Measurements from ENCODE around the gene EMC10.

Gene EMC10

DNA sequence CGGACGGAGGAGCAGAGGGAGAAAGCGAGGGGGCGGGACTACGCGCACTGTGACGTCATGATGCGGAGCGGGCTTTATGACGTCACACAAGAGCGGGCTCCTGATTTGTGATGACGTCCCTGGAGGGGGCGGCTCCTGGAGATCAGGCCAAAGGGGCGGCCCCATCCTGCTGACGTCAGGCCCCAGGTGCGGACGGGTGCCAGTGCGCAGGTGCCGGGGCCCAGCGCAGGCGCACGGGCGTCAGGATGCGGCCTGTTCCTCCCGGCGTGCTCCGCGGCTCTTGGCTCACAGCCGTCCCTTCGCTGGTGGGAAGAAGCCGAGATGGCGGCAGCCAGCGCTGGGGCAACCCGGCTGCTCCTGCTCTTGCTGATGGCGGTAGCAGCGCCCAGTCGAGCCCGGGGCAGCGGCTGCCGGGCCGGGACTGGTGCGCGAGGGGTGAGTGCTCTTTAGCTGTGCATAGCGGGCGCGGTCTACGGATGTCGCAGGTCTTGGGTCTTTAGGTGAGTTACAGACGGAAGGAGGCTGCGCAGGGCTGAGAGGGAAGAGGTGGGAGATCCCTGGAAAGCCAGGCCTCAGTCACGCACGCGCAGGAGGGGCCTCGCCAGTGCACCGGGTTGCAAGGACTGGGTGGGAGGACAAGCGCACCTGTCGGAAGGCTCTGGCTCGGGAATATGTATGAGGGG, at the start of gene EMC10, which contains the start of gene GARIN5A (continued):
- no peak for TF ChIP-seq ZNF202 (tag by site-specific recombination; IDR thresholded peaks at IDR 0.05; ENCODE audit: borderline replicate concordance)
- no peak for TF ChIP-seq ZNF133 (tag by site-specific recombination; IDR thresholded peaks at IDR 0.05)
- TF ChIP-seq ZBTB21 (tag by site-specific recombination; IDR thresholded peaks at IDR 0.05) = peak; percentile 100
- no peak for TF ChIP-seq ZNF670 (tag by site-specific recombination; IDR thresholded peaks at IDR 0.05; ENCODE audit: low read depth)
- peak; percentile 98 for TF ChIP-seq ZNF501 (tag by site-specific recombination; IDR thresholded peaks at IDR 0.05)
- TF ChIP-seq PRDM2 (tag by site-specific recombination; IDR thresholded peaks at IDR 0.05; ENCODE audit: borderline replicate concordance) = no peak
- TF ChIP-seq ZNF596 (tag by site-specific recombination; IDR thresholded peaks at IDR 0.05) = no peak
- TF ChIP-seq ZNF292 (tag by site-specific recombination; IDR thresholded peaks at IDR 0.05; ENCODE audit: borderline replicate concordance, low read depth) = no peak
- no peak for TF ChIP-seq ZNF302 (tag by site-specific recombination; IDR thresholded peaks at IDR 0.05; ENCODE audit: low read depth)
- TF ChIP-seq SCRT2 (tag by site-specific recombination; IDR thresholded peaks at IDR 0.05) = peak; percentile 97
- no peak for TF ChIP-seq MEIS1 (CRISPR knock-in tag; IDR thresholded peaks at IDR 0.05; ENCODE audit: borderline replicate concordance)
- TF ChIP-seq ZNF350 (tag by site-specific recombination; IDR thresholded peaks at IDR 0.05) = no peak
- TF ChIP-seq PRDM1 (tag by site-specific recombination; IDR thresholded peaks at IDR 0.05) = no peak; the same call in 1 of the 2 replicates
- TF ChIP-seq PATZ1 (tag by site-specific recombination; IDR thresholded peaks at IDR 0.05) = peak; percentile 56; the same call in 1 of the 2 replicates
- no peak for TF ChIP-seq ZNF433 (tag by site-specific recombination; IDR thresholded peaks at IDR 0.05; ENCODE audit: low read depth)
- no peak for TF ChIP-seq ZNF274 (IDR thresholded peaks at IDR 0.05; ENCODE audit: low read length)
- TF ChIP-seq ZNF274 (tag by site-specific recombination; IDR thresholded peaks at IDR 0.05; ENCODE audit: borderline replicate concordance) = no peak
- TF ChIP-seq ZNF223 (tag by site-specific recombination; IDR thresholded peaks at IDR 0.05) = no peak
- no peak for TF ChIP-seq ZNF146 (tag by site-specific recombination; IDR thresholded peaks at IDR 0.05)
- TF ChIP-seq ZNF16 (tag by site-specific recombination; IDR thresholded peaks at IDR 0.05; ENCODE audit: low read depth) = no peak
- no peak for TF ChIP-seq ZNF426 (tag by site-specific recombination; IDR thresholded peaks at IDR 0.05)
- TF ChIP-seq HOXA7 (CRISPR knock-in tag; IDR thresholded peaks at IDR 0.05; ENCODE audit: borderline replicate concordance) = no peak
- TF ChIP-seq, protein P1, sequence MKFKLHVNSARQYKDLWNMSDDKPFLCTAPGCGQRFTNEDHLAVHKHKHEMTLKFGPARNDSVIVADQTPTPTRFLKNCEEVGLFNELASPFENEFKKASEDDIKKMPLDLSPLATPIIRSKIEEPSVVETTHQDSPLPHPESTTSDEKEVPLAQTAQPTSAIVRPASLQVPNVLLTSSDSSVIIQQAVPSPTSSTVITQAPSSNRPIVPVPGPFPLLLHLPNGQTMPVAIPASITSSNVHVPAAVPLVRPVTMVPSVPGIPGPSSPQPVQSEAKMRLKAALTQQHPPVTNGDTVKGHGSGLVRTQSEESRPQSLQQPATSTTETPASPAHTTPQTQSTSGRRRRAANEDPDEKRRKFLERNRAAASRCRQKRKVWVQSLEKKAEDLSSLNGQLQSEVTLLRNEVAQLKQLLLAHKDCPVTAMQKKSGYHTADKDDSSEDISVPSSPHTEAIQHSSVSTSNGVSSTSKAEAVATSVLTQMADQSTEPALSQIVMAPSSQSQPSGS (tag by site-specific recombination; IDR thresholded peaks at IDR 0.05; ENCODE audit: low read depth) = peak; percentile 100
- TF ChIP-seq GFI1B (tag by site-specific recombination; IDR thresholded peaks at IDR 0.05) = peak; percentile 81
- no peak for TF ChIP-seq MYNN (tag by site-specific recombination; IDR thresholded peaks at IDR 0.05; ENCODE audit: borderline replicate concordance)
- no peak for TF ChIP-seq ZNF791 (tag by site-specific recombination; IDR thresholded peaks at IDR 0.05)
- TF ChIP-seq ZNF707 (tag by site-specific recombination; IDR thresholded peaks at IDR 0.05) = no peak
- no peak for TF ChIP-seq ZNF37A (tag by site-specific recombination; IDR thresholded peaks at IDR 0.05)
- peak; percentile 83; the same call in 1 of the 2 replicates for TF ChIP-seq ZNF561 (tag by site-specific recombination; IDR thresholded peaks at IDR 0.05; ENCODE audit: borderline replicate concordance)
- no peak for TF ChIP-seq ZNF510 (tag by site-specific recombination; IDR thresholded peaks at IDR 0.05; ENCODE audit: insufficient replicate concordance)
- 0 out of 2 replicates have a peak, but pooled peaks have one; percentile 93 for TF ChIP-seq HOXC10 (CRISPR knock-in tag; IDR thresholded peaks at IDR 0.05)

Data from HEK293 (cell line).